ENCODE measurements around the gene HDGFL2.

The HDGFL2 gene

GRCh38 chr19:4493929-4494690 is 22.0 kb downstream of the HDGFL2 start:
- Mint-ChIP-seq H3K4me3 (no peak overlapping the region), H3K9me3 (no peaks in the 10 kb centered on the region), H3K27me3 (no peaks in the 10 kb centered on the region), H3K27ac (no peak overlapping the region), H3K4me1 (ENCODE audit: low read depth) (no peaks in the 10 kb centered on the region), H3K36me3 (ENCODE audit: low read depth) (no peaks in the 10 kb centered on the region)
- intact Hi-C loops (cut with micrococcal nuclease): no loop called here

DNA sequence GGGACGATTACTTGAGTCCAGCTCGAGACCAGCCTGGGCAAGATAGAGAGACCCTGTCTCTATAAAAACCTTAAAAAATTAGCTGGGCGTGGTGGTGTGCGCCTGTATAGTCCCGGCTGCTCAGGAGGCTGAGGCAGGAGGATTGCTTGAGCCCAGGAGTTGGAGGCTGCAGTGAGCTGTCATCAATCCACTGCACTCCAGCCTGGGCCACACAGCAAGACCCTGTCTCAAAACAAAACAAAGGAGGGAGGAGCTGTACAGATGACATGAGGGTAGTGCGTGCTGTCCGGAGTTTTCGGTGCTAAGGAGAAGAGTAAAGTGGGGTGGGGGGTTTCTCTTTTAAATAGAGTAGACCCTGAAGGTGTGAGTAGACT is 22.6 kb downstream of the HDGFL2 start:
- Mint-ChIP-seq H3K27ac (no peak overlapping the region), H3K9me3 (no peaks in the 10 kb centered on the region), H3K4me1 (ENCODE audit: low read depth) (no peaks in the 10 kb centered on the region), H3K4me3 (no peak overlapping the region), H3K27me3 (no peaks in the 10 kb centered on the region), H3K36me3 (ENCODE audit: low read depth) (no peaks in the 10 kb centered on the region)
- intact Hi-C loops (cut with micrococcal nuclease): no loop called here

DNA sequence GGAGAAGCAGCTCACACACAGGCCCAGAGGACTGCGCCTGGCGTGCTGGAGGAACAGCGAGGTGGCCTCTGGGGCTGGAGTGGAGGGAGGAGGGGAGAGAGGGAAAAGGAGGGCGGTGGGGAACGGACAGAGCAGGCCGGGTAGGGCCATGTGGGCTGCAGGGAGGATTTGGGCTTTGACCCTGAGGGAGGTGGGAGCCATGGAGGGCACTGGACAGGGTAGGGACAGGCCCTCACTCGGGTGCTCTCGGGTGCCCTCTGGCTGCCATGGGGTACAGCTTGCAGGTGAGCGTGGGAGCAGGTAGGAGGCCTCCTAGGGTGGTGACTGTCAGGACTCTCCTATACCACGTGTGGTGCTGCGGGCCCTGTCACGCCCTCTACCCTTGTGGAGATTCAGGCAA is 23.4 kb downstream of the HDGFL2 start:
- Mint-ChIP-seq H3K9me3 (no peaks in the 10 kb centered on the region), H3K4me3 (no peak overlapping the region), H3K36me3 (ENCODE audit: low read depth) (no peaks in the 10 kb centered on the region), H3K27ac (no peak overlapping the region), H3K4me1 (ENCODE audit: low read depth) (no peaks in the 10 kb centered on the region), H3K27me3 (no peaks in the 10 kb centered on the region)
- intact Hi-C loops (cut with micrococcal nuclease): no loop called here

DNA sequence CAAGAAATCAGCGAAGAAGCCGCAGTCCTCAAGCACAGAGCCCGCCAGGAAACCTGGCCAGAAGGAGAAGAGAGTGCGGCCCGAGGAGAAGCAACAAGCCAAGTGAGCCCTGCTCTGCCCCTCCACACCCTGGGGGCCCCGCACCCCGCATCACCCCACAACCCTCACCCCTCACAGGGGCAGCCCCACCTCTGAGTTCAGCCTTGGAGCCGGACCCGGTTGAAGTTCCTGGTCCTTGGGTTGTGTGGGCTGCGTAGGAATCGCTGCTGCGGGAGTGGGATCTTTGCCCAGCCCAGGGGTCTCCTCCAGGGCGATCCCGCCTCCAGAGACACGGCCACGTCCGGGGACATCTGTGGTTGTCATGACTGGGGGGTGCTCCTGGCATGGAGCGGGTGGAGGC is 24.2 kb downstream of the HDGFL2 start:
- Mint-ChIP-seq H3K27me3 (no peaks in the 10 kb centered on the region), H3K4me1 (ENCODE audit: low read depth) (no peaks in the 10 kb centered on the region), H3K4me3 (no peak overlapping the region), H3K36me3 (ENCODE audit: low read depth) (no peaks in the 10 kb centered on the region), H3K27ac (no peak overlapping the region), H3K9me3 (no peaks in the 10 kb centered on the region)
- intact Hi-C loops (cut with micrococcal nuclease): no loop called here

DNA sequence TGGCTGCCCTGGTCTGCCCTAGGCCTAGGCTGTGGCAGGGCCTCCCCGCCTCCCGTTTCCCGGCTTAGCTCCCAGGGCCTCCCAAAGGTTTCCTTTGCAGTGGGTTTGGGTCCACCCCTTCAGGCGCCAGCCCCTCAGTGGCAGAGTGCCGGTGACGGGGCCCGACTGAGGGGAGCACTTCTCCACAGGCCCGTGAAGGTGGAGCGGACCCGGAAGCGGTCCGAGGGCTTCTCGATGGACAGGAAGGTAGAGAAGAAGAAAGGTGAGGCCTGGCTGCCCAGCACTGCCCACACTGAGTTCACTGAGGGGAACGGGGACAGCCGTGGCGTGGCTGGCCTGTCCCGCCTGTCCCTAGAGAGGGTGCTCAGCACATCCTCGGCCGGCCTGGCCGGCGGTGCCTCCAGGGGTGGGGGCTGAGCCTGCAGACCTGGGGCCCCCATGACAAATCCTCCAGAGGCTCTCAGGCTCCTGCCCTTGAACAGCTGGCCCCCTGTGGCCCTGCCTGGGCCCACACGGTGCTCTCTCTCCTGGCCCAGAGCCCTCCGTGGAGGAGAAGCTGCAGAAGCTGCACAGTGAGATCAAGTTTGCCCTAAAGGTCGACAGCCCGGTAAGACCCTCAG is 25.8 kb downstream of the HDGFL2 start:
- Mint-ChIP-seq H3K9me3 (no peaks in the 10 kb centered on the region), H3K4me1 (ENCODE audit: low read depth) (no peaks in the 10 kb centered on the region), H3K4me3 (no peak overlapping the region), H3K27ac (no peak overlapping the region), H3K27me3 (no peaks in the 10 kb centered on the region), H3K36me3 (ENCODE audit: low read depth) (no peaks in the 10 kb centered on the region)
- intact Hi-C loops (cut with micrococcal nuclease): no loop called here

GRCh38 chr19:4498694-4499093 is 26.6 kb downstream of the HDGFL2 start:
- Mint-ChIP-seq H3K27ac (no peak overlapping the region), H3K4me3 (no peak overlapping the region), H3K4me1 (ENCODE audit: low read depth) (no peaks in the 10 kb centered on the region), H3K27me3 (no peaks in the 10 kb centered on the region), H3K9me3 (no peaks in the 10 kb centered on the region), H3K36me3 (ENCODE audit: low read depth) (no peaks in the 10 kb centered on the region)
- intact Hi-C loops (cut with micrococcal nuclease): no loop called here

DNA sequence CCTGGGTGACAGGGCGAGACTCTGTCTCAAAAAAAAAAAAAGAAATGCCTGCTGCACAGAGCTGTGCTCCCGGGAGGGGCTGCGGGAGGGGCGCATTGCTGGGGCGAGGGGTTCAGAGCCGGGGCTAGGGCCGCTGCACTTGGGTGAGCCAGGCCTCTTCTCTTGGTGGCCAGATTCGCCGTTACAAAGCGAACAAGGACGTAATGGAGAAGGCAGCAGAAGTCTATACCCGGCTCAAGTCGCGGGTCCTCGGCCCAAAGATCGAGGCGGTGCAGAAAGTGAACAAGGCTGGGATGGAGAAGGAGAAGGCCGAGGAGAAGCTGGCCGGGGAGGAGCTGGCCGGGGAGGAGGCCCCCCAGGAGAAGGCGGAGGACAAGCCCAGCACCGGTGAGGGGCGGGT is 27.2 kb downstream of the HDGFL2 start:
- H3K27me3 Mint-ChIP-seq: no peaks in the 10 kb centered on the region
- H3K4me1 Mint-ChIP-seq (ENCODE audit: low read depth): peaks cover 6% of the 10 kb centered on the region
- no peak overlapping the region for H3K27ac Mint-ChIP-seq
- no peaks in the 10 kb centered on the region for H3K9me3 Mint-ChIP-seq
- intact Hi-C loops (cut with micrococcal nuclease): no loop called here
- no peak overlapping the region for H3K4me3 Mint-ChIP-seq
- no peaks in the 10 kb centered on the region for H3K36me3 Mint-ChIP-seq (ENCODE audit: low read depth)

GRCh38 chr19:4499855-4500254 is 27.8 kb downstream of the HDGFL2 start:
- H3K27me3 Mint-ChIP-seq: no peaks in the 10 kb centered on the region
- no peak overlapping the region for H3K4me3 Mint-ChIP-seq
- H3K4me1 Mint-ChIP-seq (ENCODE audit: low read depth): peaks cover 11% of the 10 kb centered on the region
- intact Hi-C loops (cut with micrococcal nuclease): no loop called here
- no peak overlapping the region for H3K27ac Mint-ChIP-seq
- no peaks in the 10 kb centered on the region for H3K36me3 Mint-ChIP-seq (ENCODE audit: low read depth)
- H3K9me3 Mint-ChIP-seq: no peaks in the 10 kb centered on the region

GRCh38 chr19:4500841-4501591 is 28.9 kb downstream of the HDGFL2 start:
- Mint-ChIP-seq H3K27ac (no peak overlapping the region), H3K27me3 (no peaks in the 10 kb centered on the region), H3K4me1 (ENCODE audit: low read depth) (peaks cover 23% of the 10 kb centered on the region), H3K9me3 (no peaks in the 10 kb centered on the region), H3K4me3 (no peak overlapping the region), H3K36me3 (ENCODE audit: low read depth) (no peaks in the 10 kb centered on the region)
- intact Hi-C loops (cut with micrococcal nuclease): no loop called here

- Mint-ChIP-seq H3K4me1 (ENCODE audit: low read depth) (peaks cover 29% of the 10 kb centered on the region), H3K36me3 (ENCODE audit: low read depth) (no peaks in the 10 kb centered on the region), H3K27ac (no peak overlapping the region), H3K4me3 (no peak overlapping the region), H3K9me3 (no peaks in the 10 kb centered on the region), H3K27me3 (no peaks in the 10 kb centered on the region)
- intact Hi-C loops (cut with micrococcal nuclease): no loop called here
These were observed 29.6 kb downstream of the HDGFL2 start for GRCh38 chr19:4501691-4502090.

GRCh38 chr19:4502282-4503131 is 30.4 kb downstream of the HDGFL2 start:
- no peak overlapping the region for H3K4me3 Mint-ChIP-seq
- intact Hi-C loops (cut with micrococcal nuclease): no loop called here

DNA sequence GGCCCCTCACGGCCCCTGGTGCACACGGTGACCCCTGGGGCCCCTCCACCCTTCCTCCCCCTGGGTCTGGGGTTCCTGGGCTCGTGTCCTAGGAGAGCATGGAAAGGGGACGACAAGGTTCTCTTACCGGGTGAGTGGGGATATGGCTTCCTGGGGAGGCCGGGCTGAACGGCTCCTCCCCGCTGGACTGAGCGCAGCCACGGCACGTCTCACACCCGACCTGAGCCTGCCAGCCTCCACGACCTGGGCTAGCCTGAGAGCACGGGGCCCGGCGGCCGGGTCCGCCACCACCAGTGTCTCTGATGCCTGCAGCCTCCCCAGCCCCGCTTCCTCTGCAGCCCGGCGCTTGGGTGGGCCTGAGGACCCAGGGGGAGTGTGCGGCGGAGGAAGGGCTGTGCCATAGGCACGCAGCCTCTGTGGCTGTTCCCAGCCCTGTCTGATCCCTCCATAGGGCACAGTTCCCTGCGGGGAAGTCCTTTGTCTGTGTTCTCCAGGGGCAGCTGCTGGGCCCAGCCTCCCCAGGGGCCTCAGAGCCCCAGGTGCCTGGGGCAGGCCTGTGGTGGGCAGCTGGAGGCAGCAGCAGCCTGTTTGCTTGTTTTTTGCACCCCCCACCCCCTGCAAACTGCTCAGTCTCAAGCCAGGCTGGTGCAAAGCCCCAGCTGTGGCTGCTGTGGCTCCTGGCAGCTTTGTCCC is 31.2 kb downstream of the HDGFL2 start:
- Mint-ChIP-seq H3K9me3 (no peaks in the 10 kb centered on the region), H3K36me3 (ENCODE audit: low read depth) (no peaks in the 10 kb centered on the region), H3K27ac (no peak overlapping the region), H3K4me1 (ENCODE audit: low read depth) (peaks cover 31% of the 10 kb centered on the region), H3K4me3 (no peak overlapping the region), H3K27me3 (no peaks in the 10 kb centered on the region)
- intact Hi-C loops (cut with micrococcal nuclease): no loop called here

More at GRCh38 chr19:4502282-4503131, 30.4 kb downstream of the HDGFL2 start:
- no peak overlapping the region for H3K27ac Mint-ChIP-seq
- no peaks in the 10 kb centered on the region for H3K36me3 Mint-ChIP-seq (ENCODE audit: low read depth)
- no peaks in the 10 kb centered on the region for H3K27me3 Mint-ChIP-seq
- peaks cover 31% of the 10 kb centered on the region for H3K4me1 Mint-ChIP-seq (ENCODE audit: low read depth)
- H3K9me3 Mint-ChIP-seq: no peaks in the 10 kb centered on the region

DNA sequence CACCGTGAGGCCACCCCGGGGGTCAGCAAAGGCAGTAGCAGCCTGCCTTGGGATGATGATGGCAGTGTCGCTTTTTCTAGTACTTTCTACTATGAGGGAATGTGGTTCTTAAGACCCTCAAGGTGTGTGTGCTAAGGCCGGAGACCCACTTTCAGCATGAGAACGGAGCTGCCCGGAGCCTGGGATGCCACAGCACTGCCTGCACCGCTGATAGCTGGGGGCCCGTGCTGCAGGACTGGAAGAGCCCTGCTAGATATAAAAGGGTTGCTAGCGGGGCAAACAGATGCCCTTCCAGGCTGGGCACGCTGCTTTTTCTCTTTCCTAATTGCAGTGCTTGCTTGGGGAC is 31.7 kb downstream of the HDGFL2 start:
- intact Hi-C loops (cut with micrococcal nuclease): no loop called here
- Mint-ChIP-seq H3K4me1 (ENCODE audit: low read depth) (peaks cover 31% of the 10 kb centered on the region), H3K4me3 (no peak overlapping the region), H3K27ac (no peak overlapping the region), H3K9me3 (no peaks in the 10 kb centered on the region), H3K27me3 (no peaks in the 10 kb centered on the region), H3K36me3 (ENCODE audit: low read depth) (no peaks in the 10 kb centered on the region)

Data from dendritic cell treated with granulocyte-macrophage colony-stimulating factor and Interleukin-4, amounts not matched to agents 40 ng/mL and 50 ng/mL, for 4 days (primary cell).